Activated CD8-positive, alpha-beta memory T cell treated with anti-CD3 and anti-CD28 coated beads, Interleukin-2, amount 10 ng/mL, durations not matched to agents 7 days and 5 days (primary cell): Measurements from ENCODE around the gene KRT32. TPM values are rescaled to one million over a fixed set of nuclear protein-coding genes. Genes with fewer than 3 reads are reported as not detected.
"Not testable (repeated sequence)": the region's sequence is repeated elsewhere in the genome, so short reads cannot be mapped to it uniquely, and the experiment has no call there.

ENCODE experiments used
- ATAC-seq: fragments of 150-1000 bp; cut with Tn5 transposase; one replicate; pipeline ENCODE4 v1.10.0; 2021; ENCODE audit warnings: moderate library complexity
- CTCF ChIA-PET: fragments of 350-600 bp; sonication (Branson Sonifier 250); formaldehyde crosslinking; loops from one replicate; lab custom pipeline; 2021; ENCODE audit warnings: antibody characterized with exemption; lab: Charles Lee
- DNase-seq: peaks from one replicate; pipeline ENCODE4 v3.0.0-alpha.2; 2020
- H3K27ac Mint-ChIP-seq: one replicate; pipeline ENCODE4 v1.8.0; 2021; ENCODE audit warnings: mild to moderate bottlenecking, mixed read lengths
- H3K27me3 Mint-ChIP-seq: one replicate; pipeline ENCODE4 v1.8.0; 2021; ENCODE audit warnings: mixed read lengths
- H3K36me3 Mint-ChIP-seq: one replicate; pipeline ENCODE4 v1.8.0; 2021; ENCODE audit warnings: mild to moderate bottlenecking, mixed read lengths
- H3K4me1 Mint-ChIP-seq: one replicate; pipeline ENCODE4 v1.8.0; 2021; ENCODE audit warnings: mixed read lengths
- H3K4me3 Mint-ChIP-seq: one replicate; pipeline ENCODE4 v1.8.0; 2021; ENCODE audit warnings: mild to moderate bottlenecking, moderate library complexity, mixed read lengths
- H3K9me3 Mint-ChIP-seq: one replicate; pipeline ENCODE4 v1.8.0; 2022; ENCODE audit warnings: low read depth, mixed read lengths
- total RNA-seq, 2 experiments: library from RNA; stranded (reverse); gene quantifications; one replicate each; pipeline ENCODE4 v1.2.3, GENCODE V29; 2021

KRT32 gene
- total RNA-seq, 2 experiments from 2014 or later = not detected

DNA sequence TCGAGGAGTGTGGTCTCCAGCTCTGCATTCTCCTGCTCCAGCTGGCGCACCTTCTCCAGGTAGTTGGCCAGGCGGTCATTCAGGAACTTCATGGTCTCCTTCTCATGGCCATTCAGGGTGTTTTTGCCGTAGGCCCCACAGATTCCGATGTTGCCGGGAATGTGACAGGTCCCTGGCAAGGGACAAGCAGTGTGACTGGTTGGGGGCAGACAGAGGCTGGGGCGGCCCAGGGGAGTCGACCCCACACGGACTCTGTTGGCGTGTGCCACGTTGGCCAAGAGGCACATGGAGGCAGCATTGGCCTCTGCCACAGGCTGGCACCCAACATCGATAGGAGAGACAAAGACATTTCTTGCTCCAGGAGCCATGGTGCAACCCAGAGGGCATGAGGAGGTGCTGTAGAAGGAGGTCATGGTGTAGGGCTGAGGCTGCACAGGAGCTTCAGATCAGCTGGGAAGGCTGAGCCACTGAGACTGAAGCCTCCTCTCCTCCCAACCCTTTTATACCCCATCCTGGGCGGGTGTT is 43.0 kb downstream of the KRT32 start, which contains the start of gene KRT37:
TSS of gene KRT37 (minus strand) at position 475 of the 525 bp plus-strand sequence. CDS start at position 413, 62 bp downstream.
- Mint-ChIP-seq H3K4me3 (no peak within 1 kb of the TSS), H3K9me3 (no peaks in the 10 kb centered on the region), H3K36me3 (no peaks in the 10 kb centered on the region), H3K27me3 (peaks cover 4% of the 10 kb centered on the region), H3K4me1 (no peaks in the 10 kb centered on the region), H3K27ac (no peak within 1 kb of the TSS)
- no peak for DNase-seq
- no peak for ATAC-seq
- CTCF ChIA-PET = no interaction called here

- H3K4me3 Mint-ChIP-seq, H3K9me3 Mint-ChIP-seq, H3K4me1 Mint-ChIP-seq, H3K36me3 Mint-ChIP-seq, DNase-seq, ATAC-seq, H3K27ac Mint-ChIP-seq, H3K27me3 Mint-ChIP-seq: not testable (repeated sequence)
- CTCF ChIA-PET = interaction anchor here (0.6 kb wide), 1 partner anchor 12 kb away, joined by 4 read pairs; no protein-coding TSS in a partner anchor
Measured at GRCh38 chr17:41422586-41422985, 44.6 kb downstream of the KRT32 start.

DNA sequence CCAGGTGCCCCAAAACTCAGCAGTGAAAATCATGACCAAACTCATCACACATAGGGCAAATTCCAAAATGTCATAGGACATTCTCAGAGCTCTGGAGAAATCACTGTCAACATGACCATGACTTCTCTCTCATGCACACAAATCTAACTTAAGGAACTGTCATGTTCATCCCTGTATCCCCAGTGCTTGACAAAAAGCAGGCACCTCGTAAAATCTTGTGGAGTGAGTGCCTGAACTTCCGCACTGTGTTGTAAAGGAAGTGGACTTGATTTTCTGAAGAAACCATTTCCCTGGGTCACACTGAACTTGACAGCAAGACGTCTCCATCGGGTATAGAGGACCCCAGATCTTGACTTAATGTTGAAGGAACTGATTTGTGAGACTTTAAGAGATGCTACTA is 45.6 kb downstream of the KRT32 start:
- no peaks in the 10 kb centered on the region for H3K9me3 Mint-ChIP-seq
- no peaks in the 10 kb centered on the region for H3K4me1 Mint-ChIP-seq
- no peak overlapping the region for H3K27ac Mint-ChIP-seq
- DNase-seq (no peak), ATAC-seq (no peak)
- H3K4me3 Mint-ChIP-seq = no peak overlapping the region
- H3K27me3 Mint-ChIP-seq = no peaks in the 10 kb centered on the region
- no peaks in the 10 kb centered on the region for H3K36me3 Mint-ChIP-seq
- CTCF ChIA-PET = no interaction called here

GRCh38 chr17:41421116-41421515 is 46.1 kb downstream of the KRT32 start:
- Mint-ChIP-seq H3K27me3 (no peaks in the 10 kb centered on the region), H3K36me3 (no peaks in the 10 kb centered on the region), H3K27ac (no peak overlapping the region), H3K4me3 (no peak overlapping the region), H3K9me3 (no peaks in the 10 kb centered on the region), H3K4me1 (no peaks in the 10 kb centered on the region)
- DNase-seq (no peak), ATAC-seq (no peak)
- CTCF ChIA-PET = no interaction called here

- Mint-ChIP-seq H3K36me3 (no peaks in the 10 kb centered on the region), H3K27me3 (no peaks in the 10 kb centered on the region), H3K27ac (no peak overlapping the region), H3K4me1 (no peaks in the 10 kb centered on the region), H3K9me3 (no peaks in the 10 kb centered on the region), H3K4me3 (no peak overlapping the region)
- ATAC-seq (no peak), DNase-seq (no peak)
- CTCF ChIA-PET = no interaction called here
Measured at GRCh38 chr17:41420134-41420533, 47.1 kb downstream of the KRT32 start.

- no peak overlapping the region for H3K4me3 Mint-ChIP-seq
- DNase-seq = no peak
- no peak overlapping the region for H3K27ac Mint-ChIP-seq
- H3K27me3 Mint-ChIP-seq = no peaks in the 10 kb centered on the region
- ATAC-seq = no peak
- no peaks in the 10 kb centered on the region for H3K36me3 Mint-ChIP-seq
- no peaks in the 10 kb centered on the region for H3K9me3 Mint-ChIP-seq
- CTCF ChIA-PET = no interaction called here
- no peaks in the 10 kb centered on the region for H3K4me1 Mint-ChIP-seq
Measured at GRCh38 chr17:41419716-41420115, 47.5 kb downstream of the KRT32 start.

DNA sequence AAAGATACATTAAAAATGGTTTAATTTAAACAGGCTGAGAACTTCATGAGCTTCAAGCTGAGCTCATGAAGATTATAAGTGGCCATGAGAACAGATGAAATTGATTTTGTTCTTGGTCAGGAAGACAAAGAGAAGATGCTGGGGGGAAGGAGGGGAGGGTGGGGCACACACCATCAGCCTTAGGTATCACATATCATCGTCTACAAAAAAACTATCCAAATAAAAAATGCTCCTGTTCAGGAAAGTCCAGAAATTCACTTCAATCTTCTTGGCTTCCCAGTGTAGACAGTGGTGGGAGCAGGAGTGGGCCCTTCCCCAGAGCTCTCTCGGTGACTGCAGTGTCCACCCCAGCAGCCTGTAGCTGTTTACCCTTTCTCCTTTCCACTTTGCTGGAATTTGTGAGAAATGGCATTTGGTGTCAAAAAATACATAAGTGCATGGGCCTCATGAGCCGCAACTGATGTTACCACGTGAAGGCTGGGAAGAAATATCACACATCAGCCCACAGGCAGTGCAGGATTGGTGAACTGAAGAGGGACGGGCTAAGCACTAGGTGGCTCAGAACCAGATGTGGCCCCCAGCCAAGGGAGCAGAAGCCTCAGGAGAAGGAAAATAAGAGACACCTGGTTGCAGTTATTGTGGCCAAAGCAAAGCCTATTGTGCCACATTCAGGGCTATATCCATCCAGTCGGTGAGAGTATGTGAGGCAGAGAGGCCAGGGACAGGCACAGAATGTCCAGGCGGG is 48.9 kb downstream of the KRT32 start:
- Mint-ChIP-seq H3K27ac (no peak overlapping the region), H3K36me3 (no peaks in the 10 kb centered on the region), H3K4me1 (no peaks in the 10 kb centered on the region), H3K9me3 (no peaks in the 10 kb centered on the region), H3K27me3 (no peaks in the 10 kb centered on the region), H3K4me3 (no peak overlapping the region)
- DNase-seq = no peak
- CTCF ChIA-PET = interaction anchor here (1.2 to 1.5 kb wide), 2 partner anchors 110 to 131 kb away, joined by 3 to 4 read pairs; partner anchors contain the start of gene KRT19
- no peak for ATAC-seq

DNA sequence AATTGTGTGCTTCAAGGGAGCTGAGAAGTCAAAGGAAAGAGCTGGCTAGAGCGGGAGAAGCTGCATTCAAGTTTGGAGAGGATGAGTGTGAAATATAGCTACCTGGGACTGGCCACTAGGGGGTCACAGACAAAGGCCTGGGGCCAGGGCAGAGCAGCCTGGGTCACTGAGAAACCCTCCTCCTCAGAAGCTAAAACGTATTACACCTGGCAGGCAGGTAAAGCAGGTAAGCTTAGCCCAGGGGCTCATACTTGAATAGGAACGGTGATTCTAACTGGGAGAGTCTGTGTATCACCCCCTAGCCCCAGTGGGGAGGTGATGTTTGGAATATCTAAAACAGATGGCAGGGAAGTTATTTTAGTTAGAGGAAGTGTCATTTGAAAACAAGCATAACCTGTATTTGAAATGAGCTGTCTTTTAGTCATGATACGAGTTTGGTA is 49.6 kb downstream of the KRT32 start:
- ATAC-seq = no peak
- no peaks in the 10 kb centered on the region for H3K9me3 Mint-ChIP-seq
- no peaks in the 10 kb centered on the region for H3K4me1 Mint-ChIP-seq
- no peak for DNase-seq
- no peaks in the 10 kb centered on the region for H3K27me3 Mint-ChIP-seq
- no peak overlapping the region for H3K4me3 Mint-ChIP-seq
- CTCF ChIA-PET = interaction anchor here (1.2 to 1.6 kb wide), 3 partner anchors 110 to 245 kb away, joined by 3 to 4 read pairs (median 3); partner anchors contain the start of gene KRT19
- no peaks in the 10 kb centered on the region for H3K36me3 Mint-ChIP-seq
- no peak overlapping the region for H3K27ac Mint-ChIP-seq

GRCh38 chr17:41417127-41417526 is 50.1 kb downstream of the KRT32 start:
- Mint-ChIP-seq H3K27ac (no peak overlapping the region), H3K4me3 (no peak overlapping the region), H3K9me3 (no peaks in the 10 kb centered on the region), H3K27me3 (no peaks in the 10 kb centered on the region), H3K4me1 (no peaks in the 10 kb centered on the region), H3K36me3 (no peaks in the 10 kb centered on the region)
- ATAC-seq (no peak), DNase-seq (no peak)
- CTCF ChIA-PET = interaction anchor here (1.5 to 1.6 kb wide), 2 partner anchors 132 to 246 kb away, joined by 3 to 4 read pairs; no protein-coding TSS in a partner anchor

DNA sequence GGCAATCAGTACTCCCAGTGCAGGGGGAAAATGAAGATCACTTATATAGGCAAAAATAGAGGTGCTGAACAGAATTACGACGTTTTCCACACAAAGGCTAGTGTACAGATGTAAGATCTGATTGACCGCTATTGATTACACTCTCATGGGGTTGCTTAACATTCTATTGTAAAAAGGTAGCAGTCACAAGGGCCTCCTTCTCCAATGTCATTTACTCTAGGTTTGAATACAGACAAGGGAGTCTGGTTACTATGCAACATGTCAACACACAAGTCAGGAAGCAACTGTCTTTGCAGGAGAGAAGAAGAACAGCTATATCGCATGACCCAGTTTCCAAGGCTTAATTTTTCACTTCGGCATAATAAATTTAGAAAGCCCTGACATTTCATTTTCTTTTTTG is 50.7 kb downstream of the KRT32 start:
- CTCF ChIA-PET = interaction anchor here (1.6 kb wide), 1 partner anchor 246 kb away, joined by 3 read pairs; no protein-coding TSS in a partner anchor
- no peaks in the 10 kb centered on the region for H3K4me1 Mint-ChIP-seq
- no peaks in the 10 kb centered on the region for H3K36me3 Mint-ChIP-seq
- no peak overlapping the region for H3K4me3 Mint-ChIP-seq
- no peaks in the 10 kb centered on the region for H3K9me3 Mint-ChIP-seq
- no peak for ATAC-seq
- no peak overlapping the region for H3K27ac Mint-ChIP-seq
- H3K27me3 Mint-ChIP-seq = peaks cover 2% of the 10 kb centered on the region
- no peak for DNase-seq

DNA sequence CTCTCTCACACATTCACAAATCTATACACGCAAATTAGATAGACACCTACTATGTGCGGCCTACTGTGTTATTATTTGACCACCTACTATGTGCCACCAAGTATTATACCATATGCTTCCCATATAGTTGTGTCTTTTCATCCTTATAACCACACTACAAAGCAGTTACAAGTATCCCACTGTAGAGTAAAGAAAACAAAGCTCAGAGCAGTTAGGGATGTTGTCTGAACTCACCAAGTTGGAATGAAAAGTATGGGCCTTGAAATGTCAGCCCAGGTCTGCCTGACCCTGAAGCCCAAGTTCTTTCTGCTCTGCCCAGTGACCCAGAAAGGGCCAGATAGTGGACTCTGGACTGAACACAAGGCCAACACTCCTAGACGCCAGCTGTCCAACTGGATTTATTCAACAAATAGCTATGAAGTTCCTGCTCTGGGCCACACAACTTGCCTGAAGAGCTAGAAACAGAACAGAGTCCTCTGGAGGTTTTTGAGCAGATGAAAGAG is 51.3 kb downstream of the KRT32 start:
- Mint-ChIP-seq H3K4me3 (no peak overlapping the region), H3K9me3 (no peaks in the 10 kb centered on the region), H3K4me1 (no peaks in the 10 kb centered on the region), H3K36me3 (no peaks in the 10 kb centered on the region), H3K27ac (no peak overlapping the region), H3K27me3 (peaks cover 2% of the 10 kb centered on the region)
- DNase-seq (no peak), ATAC-seq (no peak)
- CTCF ChIA-PET = interaction anchor here (0.9 to 1.6 kb wide), 2 partner anchors 232 to 247 kb away, joined by 3 read pairs; no protein-coding TSS in a partner anchor

GRCh38 chr17:41415411-41415810 is 51.8 kb downstream of the KRT32 start:
- Mint-ChIP-seq H3K4me1 (no peaks in the 10 kb centered on the region), H3K9me3 (no peaks in the 10 kb centered on the region), H3K27me3 (peaks cover 2% of the 10 kb centered on the region), H3K36me3 (no peaks in the 10 kb centered on the region), H3K27ac (no peak overlapping the region), H3K4me3 (no peak overlapping the region)
- DNase-seq (no peak), ATAC-seq (no peak)
- CTCF ChIA-PET = interaction anchor here (0.9 kb wide), 1 partner anchor 233 kb away, joined by 3 read pairs; no protein-coding TSS in a partner anchor

- H3K27me3 Mint-ChIP-seq = peaks cover 2% of the 10 kb centered on the region
- CTCF ChIA-PET = no interaction called here
- no peaks in the 10 kb centered on the region for H3K36me3 Mint-ChIP-seq
- ATAC-seq (no peak), DNase-seq (no peak)
- no peak overlapping the region for H3K27ac Mint-ChIP-seq
- H3K9me3 Mint-ChIP-seq = no peaks in the 10 kb centered on the region
- peaks cover 2% of the 10 kb centered on the region for H3K4me1 Mint-ChIP-seq
- no peak overlapping the region for H3K4me3 Mint-ChIP-seq
Measured at GRCh38 chr17:41413982-41414381, 53.2 kb downstream of the KRT32 start.
